ENCODE measurements around the gene ZSCAN30.

The ZSCAN30 gene

DNA sequence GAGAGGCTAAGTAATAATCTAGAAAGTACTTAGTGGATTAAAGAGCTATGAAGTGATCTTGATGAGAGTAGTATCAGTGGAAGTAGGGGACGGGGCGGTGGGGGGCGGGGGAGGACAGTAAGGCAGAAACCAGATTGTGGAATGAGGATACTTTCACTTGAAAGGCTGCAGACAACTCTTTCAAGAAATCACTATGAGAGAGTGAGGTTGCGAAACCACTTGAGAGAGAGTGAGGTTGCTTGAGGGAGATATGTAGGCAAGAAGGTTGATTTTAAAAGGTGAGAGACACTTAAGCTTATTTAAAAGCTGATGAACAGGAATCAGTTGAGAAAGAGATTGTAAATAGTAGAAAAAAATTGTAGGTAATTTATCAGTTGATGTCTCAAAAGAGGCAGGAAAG lies 45.4 kb downstream of the ZSCAN30 start:
- H3K4me3 ChIP-seq (ENCODE audit: low read depth, low read length): no peak overlapping the region
- no peak for TF ChIP-seq CTCF (IDR thresholded peaks at IDR 0.05; ENCODE audit: low read depth, low read length, missing control alignments)
- DNase-seq (ENCODE audit: low read depth): no peak
- in situ Hi-C loops (cut with HindIII; ENCODE audit: low sequenced_read_pairs): no loop called here

GRCh38 chr18:35242426-35242825 lies 47.6 kb downstream of the ZSCAN30 start:
- DNase-seq (ENCODE audit: low read depth): no peak
- H3K4me3 ChIP-seq (ENCODE audit: low read depth, low read length): no peak overlapping the region
- no peak for TF ChIP-seq CTCF (IDR thresholded peaks at IDR 0.05; ENCODE audit: low read depth, low read length, missing control alignments)
- in situ Hi-C loops (cut with HindIII; ENCODE audit: low sequenced_read_pairs): no loop called here

DNA sequence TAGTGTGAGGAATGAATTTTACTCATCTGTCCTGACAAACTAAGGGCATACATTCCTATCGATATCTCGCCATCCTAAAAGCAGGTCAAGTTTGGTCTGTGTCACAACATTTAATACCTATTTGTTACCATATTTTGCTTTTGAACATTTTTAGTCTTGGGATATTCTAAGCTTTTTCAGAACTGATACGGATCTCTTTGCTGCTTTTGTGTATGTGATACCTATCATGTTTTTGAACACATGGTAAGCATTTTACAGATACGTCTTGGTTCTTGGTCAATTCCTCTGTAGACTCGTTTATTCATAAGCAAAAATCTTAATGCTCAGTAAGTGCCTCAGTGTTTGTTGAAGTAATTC lies 48.6 kb downstream of the ZSCAN30 start:
- in situ Hi-C loops (cut with HindIII; ENCODE audit: low sequenced_read_pairs): no loop called here
- peak overlapping the region; percentile 65 for H3K4me3 ChIP-seq (ENCODE audit: low read depth, low read length)
- TF ChIP-seq CTCF (IDR thresholded peaks at IDR 0.05; ENCODE audit: low read depth, low read length, missing control alignments): no peak
- no peak for DNase-seq (ENCODE audit: low read depth)

- in situ Hi-C loops (cut with HindIII; ENCODE audit: low sequenced_read_pairs): no loop called here
- TF ChIP-seq CTCF (IDR thresholded peaks at IDR 0.05; ENCODE audit: low read depth, low read length, missing control alignments): no peak
Measured at GRCh38 chr18:35240664-35241447, 49.2 kb downstream of the ZSCAN30 start, which contains the start of gene ZNF397. Gene ZNF397, plus strand, starts transcription at chr18:35241034. Its CDS starts 1,437 bp downstream, at chr18:35242471.

DNA sequence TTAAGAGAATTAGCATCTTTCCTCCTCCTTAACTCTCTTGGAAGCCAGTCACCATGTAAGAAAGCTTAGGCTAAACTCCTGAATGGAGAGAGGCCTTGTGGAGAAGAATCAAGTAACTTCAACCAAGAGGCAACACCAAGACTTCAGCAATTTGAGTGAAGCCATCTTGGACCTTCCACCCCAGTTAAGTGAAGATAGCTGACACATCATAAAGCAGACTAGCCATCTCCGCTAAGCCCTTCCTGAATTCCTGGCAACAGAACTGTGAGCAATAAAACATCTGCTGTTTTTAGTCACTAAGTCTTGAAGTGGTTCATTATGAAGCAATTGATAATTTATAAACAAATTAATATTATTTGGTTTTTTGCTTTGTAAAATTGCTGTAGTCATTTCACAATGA lies 50.7 kb downstream of the ZSCAN30 start:
- TF ChIP-seq CTCF (IDR thresholded peaks at IDR 0.05; ENCODE audit: low read depth, low read length, missing control alignments): no peak
- no peak overlapping the region for H3K4me3 ChIP-seq (ENCODE audit: low read depth, low read length)
- in situ Hi-C loops (cut with HindIII; ENCODE audit: low sequenced_read_pairs): no loop called here
- no peak for DNase-seq (ENCODE audit: low read depth)

More at GRCh38 chr18:35240664-35241447, 49.2 kb downstream of the ZSCAN30 start, which contains the start of gene ZNF397:
- peak; percentile 91 for DNase-seq (ENCODE audit: low read depth)
- peak within 1 kb of the TSS; percentile 65 for H3K4me3 ChIP-seq (ENCODE audit: low read depth, low read length)

DNA sequence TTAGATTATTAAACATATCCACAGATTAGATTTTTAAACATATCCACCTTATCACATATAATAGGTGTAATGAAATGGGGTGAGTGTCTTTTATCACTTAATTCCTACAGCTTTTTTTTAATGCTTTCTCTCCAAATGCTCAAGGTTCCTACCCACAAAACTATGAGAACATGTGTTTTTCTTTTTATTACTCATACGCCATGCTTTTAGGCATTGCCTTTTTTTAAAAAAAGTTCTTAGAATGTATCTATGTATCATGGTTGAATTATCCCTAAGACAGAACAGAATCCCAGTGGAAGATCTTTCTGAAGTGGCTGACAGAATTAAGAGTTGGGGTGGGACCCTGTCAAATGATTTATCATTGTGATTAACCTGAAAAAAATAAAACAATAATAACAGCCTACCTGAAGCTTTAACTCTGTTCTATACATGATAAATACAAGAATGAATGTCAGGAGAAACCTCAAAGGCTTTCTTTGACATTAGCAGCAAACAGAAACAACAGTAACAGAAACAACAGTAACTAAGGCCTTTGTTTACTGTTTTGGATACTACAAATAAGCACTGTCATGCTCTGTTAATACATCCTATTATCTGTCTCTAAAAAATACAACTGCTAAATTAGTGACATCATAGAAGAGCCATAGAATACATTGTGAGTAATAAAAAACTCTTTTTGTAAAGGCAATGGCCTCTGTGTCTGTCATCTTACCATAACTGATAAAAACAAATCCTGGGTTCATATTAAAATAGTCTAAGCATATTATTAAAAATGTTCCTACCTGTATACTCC lies 53.3 kb downstream of the ZSCAN30 start:
- in situ Hi-C loops (cut with HindIII; ENCODE audit: low sequenced_read_pairs): no loop called here
- DNase-seq (ENCODE audit: low read depth): no peak
- no peak overlapping the region for H3K4me3 ChIP-seq (ENCODE audit: low read depth, low read length)
- no peak for TF ChIP-seq CTCF (IDR thresholded peaks at IDR 0.05; ENCODE audit: low read depth, low read length, missing control alignments)
